Measurements from ENCODE around the gene ADM.
"Not testable (repeated sequence)": the region's sequence is repeated elsewhere in the genome, so short reads cannot be mapped to it uniquely, and the experiment has no call there.

Gene ADM, protein sequence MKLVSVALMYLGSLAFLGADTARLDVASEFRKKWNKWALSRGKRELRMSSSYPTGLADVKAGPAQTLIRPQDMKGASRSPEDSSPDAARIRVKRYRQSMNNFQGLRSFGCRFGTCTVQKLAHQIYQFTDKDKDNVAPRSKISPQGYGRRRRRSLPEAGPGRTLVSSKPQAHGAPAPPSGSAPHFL

DNA sequence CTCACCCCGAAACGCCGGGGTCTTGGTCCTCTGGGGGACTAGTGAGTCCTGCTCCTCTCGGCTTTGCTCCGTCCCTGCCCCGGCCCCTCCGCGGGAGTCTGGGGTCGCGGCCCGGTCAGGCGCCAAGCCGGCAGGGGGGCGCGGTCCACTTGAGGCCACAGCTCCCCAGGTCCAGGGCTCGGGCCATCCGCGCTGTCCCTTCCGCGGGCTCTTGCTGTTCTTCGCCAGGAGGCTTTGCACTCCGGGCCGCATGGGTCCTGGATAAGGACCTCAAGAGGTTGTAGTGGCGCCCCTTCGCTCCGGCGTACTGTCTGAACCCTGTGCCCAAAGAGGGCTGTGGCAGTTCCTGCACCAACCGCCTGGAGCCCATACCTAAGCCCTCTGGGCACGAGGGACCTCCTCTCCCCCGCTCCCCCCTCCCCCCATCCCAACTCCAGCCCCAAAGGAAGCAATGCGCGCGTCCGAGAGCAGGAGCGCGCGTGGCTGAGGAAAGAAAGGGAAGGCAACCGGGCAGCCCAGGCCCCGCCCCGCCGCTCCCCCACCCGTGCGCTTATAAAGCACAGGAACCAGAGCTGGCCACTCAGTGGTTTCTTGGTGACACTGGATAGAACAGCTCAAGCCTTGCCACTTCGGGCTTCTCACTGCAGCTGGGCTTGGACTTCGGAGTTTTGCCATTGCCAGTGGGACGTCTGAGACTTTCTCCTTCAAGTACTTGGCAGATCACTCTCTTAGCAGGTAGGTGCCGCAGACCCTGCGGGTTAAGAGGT lies at the start of gene ADM:
TSS of gene ADM (plus strand) at position 579 of the 767 bp plus-strand sequence. CDS start 628 bp downstream, outside the sequence.
- H3K4me3 ChIP-seq (ENCODE audit: low read depth, low read length) = peak within 1 kb of the TSS; percentile 33
- TF ChIP-seq, protein P1, sequence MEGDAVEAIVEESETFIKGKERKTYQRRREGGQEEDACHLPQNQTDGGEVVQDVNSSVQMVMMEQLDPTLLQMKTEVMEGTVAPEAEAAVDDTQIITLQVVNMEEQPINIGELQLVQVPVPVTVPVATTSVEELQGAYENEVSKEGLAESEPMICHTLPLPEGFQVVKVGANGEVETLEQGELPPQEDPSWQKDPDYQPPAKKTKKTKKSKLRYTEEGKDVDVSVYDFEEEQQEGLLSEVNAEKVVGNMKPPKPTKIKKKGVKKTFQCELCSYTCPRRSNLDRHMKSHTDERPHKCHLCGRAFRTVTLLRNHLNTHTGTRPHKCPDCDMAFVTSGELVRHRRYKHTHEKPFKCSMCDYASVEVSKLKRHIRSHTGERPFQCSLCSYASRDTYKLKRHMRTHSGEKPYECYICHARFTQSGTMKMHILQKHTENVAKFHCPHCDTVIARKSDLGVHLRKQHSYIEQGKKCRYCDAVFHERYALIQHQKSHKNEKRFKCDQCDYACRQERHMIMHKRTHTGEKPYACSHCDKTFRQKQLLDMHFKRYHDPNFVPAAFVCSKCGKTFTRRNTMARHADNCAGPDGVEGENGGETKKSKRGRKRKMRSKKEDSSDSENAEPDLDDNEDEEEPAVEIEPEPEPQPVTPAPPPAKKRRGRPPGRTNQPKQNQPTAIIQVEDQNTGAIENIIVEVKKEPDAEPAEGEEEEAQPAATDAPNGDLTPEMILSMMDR (IDR thresholded peaks at IDR 0.05; ENCODE audit: borderline replicate concordance, insufficient read depth, low read depth, low read length) = peak; percentile 1; the same call in 1 of the 2 replicates

DNA sequence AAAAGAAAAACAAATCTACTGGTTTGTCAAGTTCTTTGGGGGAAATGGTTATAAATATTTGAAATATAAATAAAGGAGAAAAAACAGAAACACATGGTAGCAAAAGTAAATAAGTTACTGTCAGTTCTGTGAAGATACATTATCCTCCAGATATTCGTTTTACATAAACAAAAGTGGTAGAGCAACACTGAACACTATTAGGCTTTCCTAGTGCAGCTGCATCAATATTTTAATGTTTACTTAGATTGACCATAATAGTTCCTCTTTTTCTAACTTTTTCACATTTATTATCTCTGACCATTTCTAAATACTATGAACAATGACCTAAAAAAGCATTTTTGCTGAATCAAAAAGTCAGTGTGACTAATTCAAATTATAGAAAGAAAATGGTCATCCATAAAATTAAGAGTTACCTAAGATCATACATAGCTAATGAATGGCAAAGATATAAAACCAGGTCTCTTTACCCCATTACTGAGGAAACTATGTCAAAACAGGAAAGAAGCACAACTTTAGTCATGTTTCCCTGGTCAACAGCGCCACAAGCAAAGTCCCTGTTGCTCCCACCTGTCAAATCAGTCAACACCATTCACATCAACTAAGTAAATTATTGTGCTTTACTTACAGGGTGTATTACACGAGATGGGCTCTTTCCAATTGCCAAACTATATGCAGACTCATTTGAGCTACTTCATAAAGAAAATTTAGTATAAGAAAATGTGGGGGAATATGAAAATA lies 49.3 kb upstream of the ADM start:
- TF ChIP-seq, protein P1 (IDR thresholded peaks at IDR 0.05; ENCODE audit: borderline replicate concordance, insufficient read depth, low read depth, low read length) = no peak
- no peak overlapping the region for H3K4me3 ChIP-seq (ENCODE audit: low read depth, low read length)

DNA sequence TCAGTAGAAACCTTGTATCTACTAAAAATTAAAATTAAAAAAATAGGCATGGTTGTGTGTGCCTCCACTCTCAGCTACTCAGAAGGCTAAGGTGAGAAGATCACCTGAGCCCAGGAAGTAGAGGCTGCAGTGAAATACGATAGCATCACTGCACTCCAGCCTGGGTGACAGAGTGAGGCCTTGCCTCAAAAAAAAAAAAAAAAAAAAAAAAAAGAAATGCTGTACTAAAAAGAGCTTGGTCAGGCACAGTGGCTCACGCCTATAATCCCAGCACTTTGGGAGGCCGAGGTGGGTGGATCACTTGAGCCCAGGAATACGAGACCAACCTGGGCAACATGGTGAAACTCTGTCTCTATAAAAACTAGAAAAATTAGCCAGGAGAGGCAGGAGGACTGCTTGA lies 47.4 kb upstream of the ADM start:
- H3K4me3 ChIP-seq (ENCODE audit: low read depth, low read length) = no peak overlapping the region
- TF ChIP-seq, protein P1 (IDR thresholded peaks at IDR 0.05; ENCODE audit: borderline replicate concordance, insufficient read depth, low read depth, low read length) = no peak

DNA sequence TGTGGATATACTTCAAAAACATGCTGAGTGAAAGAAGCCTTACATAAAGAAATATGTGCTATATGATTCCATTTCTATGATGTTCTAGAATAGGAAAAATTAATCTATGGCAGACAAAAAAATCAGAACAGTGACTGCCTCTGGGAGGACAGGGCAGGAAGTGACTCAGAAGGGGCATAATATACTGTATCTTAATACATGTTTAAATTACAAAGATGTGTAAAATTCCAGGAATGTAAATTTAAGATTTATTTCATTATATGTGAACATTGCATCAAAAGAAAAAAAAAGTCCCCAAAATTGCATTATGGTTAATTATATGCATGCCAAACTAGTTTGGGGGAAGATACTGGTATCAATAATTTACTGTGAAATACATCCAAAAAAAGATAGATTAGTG lies 43.1 kb upstream of the ADM start:
- no peak overlapping the region for H3K4me3 ChIP-seq (ENCODE audit: low read depth, low read length)
- TF ChIP-seq, protein P1 (IDR thresholded peaks at IDR 0.05; ENCODE audit: borderline replicate concordance, insufficient read depth, low read depth, low read length) = no peak

DNA sequence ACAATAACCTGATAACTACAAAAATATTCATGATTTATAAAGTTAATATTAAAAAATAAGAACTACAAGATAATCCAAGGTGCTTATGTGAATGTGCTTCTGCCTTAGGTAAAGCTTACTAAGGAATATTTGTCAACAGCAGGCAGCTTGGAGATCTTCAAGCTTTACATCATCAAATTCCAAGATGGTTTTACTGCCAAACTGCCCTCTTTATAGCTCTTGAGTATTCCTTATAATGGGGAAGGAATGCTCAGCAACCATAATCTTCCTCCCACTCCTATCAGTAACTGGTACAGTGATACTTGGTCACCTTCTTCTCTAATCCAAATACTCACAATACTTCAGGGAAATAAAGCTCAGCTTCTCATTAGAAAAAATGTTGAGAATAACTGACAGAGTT lies 40.9 kb upstream of the ADM start:
- H3K4me3 ChIP-seq (ENCODE audit: low read depth, low read length) = no peak overlapping the region
- TF ChIP-seq, protein P1 (IDR thresholded peaks at IDR 0.05; ENCODE audit: borderline replicate concordance, insufficient read depth, low read depth, low read length) = no peak

DNA sequence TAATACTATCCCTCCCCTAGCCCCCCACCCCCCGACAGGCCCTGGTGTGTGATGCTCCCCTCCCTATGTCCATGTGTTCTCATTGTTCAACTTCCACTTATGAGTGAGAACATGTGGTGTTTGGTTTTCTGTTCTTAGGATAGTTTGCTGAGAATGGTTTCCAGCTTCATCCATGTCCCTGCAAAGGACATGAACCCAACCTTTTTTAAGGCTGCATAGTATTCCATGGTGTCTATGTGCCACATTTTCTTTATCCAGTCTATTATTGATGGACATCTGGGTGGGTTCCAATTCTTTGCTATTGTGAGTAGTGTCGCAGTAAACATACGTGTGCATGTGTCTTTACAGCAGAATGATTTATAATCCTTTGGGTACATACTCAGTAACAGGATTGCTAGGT lies 40.2 kb upstream of the ADM start:
- not testable (repeated sequence) for H3K4me3 ChIP-seq (ENCODE audit: low read depth, low read length)

DNA sequence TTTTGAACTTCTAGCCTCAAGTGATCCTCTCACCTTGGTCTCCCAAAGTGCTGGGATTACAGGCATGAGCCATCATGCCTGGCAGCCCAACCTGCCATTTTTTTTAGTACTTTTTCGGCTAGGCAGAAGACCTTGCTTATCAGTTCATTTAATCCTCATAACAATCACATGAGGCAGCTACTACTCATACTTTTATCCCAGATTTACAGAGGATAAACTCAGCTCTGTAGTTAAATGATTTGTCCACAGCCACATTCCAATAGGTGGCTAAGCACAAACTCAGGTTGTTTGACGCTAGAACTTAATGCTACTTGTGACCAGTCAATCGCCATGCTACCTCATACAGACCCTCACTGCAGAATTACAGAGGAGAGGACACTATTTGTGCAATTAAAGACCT lies 38.9 kb upstream of the ADM start:
- TF ChIP-seq, protein P1 (IDR thresholded peaks at IDR 0.05; ENCODE audit: borderline replicate concordance, insufficient read depth, low read depth, low read length) = no peak
- no peak overlapping the region for H3K4me3 ChIP-seq (ENCODE audit: low read depth, low read length)
